Muscle of leg (tissue), 11 donors: ENCODE measurements around the gene SPACA6. TPM values are rescaled to one million over a fixed set of nuclear protein-coding genes. Genes with fewer than 3 reads are reported as not detected.

ENCODE experiments used
- DNase-seq: peaks from one replicate; pipeline ENCODE4 v3.0.0; 2013
- H3K27ac ChIP-seq: one replicate; pipeline ENCODE4 v1.5.1; 2013; ENCODE audit warnings: mild to moderate bottlenecking, low read length, control low read depth
- H3K27me3 ChIP-seq: one replicate; pipeline ENCODE4 v1.6.1; 2013; ENCODE audit warnings: low read length; ENCODE audit not compliant: control insufficient read depth, insufficient read depth
- H3K36me3 ChIP-seq: one replicate; pipeline ENCODE4 v1.6.1; 2013; ENCODE audit warnings: low read length; ENCODE audit not compliant: control insufficient read depth, insufficient read depth
- H3K4me1 ChIP-seq: one replicate; pipeline ENCODE4 v1.6.1; 2013; ENCODE audit warnings: low read length; ENCODE audit not compliant: control insufficient read depth, insufficient read depth
- H3K4me3 ChIP-seq: one replicate; pipeline ENCODE4 v1.5.1; 2013; ENCODE audit warnings: low read length, control low read depth
- H3K9me3 ChIP-seq: replicated peaks from 2 replicates; pipeline ENCODE4 v1.6.1; 2013; ENCODE audit warnings: low read depth, low read length; ENCODE audit not compliant: control insufficient read depth
- WGBS: methylation state at CpG from one replicate; pipeline ENCODE4 v1.1.5; 2013; ENCODE audit warnings: missing lambda C conversion rate; ENCODE audit not compliant: insufficient coverage; 5-methylcytosine and 5-hydroxymethylcytosine counted together
- polyA plus RNA-seq, 8 donors: library from polyadenylated mRNA; unstranded; fragments of 120-200 nt; gene quantifications; one replicate each; pipeline versions ENCODE4 v1.2.1 to v1.2.3, GENCODE V29; 2013; ENCODE audit warnings: inconsistent platforms in 1 of 8, low replicate concordance in 1 of 8; ENCODE audit not compliant: insufficient read length in 8 of 8, insufficient read depth in 1 of 8
- total RNA-seq: library from RNA; stranded (reverse); fragments of 120-200 nt; gene quantifications from one replicate; pipeline ENCODE4 v1.2.4, GENCODE V29; 2013

Gene SPACA6
- total and polyA plus RNA-seq, 9 donors, result 6.1 to 15.2 (median 9.7) TPM

- DNase-seq, result no peak
- Histone ChIP-seq H3K27ac (peak overlapping the region; percentile 92), H3K27me3 (peaks cover 3% of the 10 kb centered on the region), H3K4me1 (peaks cover 28% of the 10 kb centered on the region), H3K36me3 (peaks cover 47% of the 10 kb centered on the region), H3K4me3 (peak overlapping the region; percentile 73), H3K9me3 (no peaks in the 10 kb centered on the region)
- WGBS, result 45% methylated on average over 2 of the region's 4 CpGs
These were observed 11.5 kb downstream of the SPACA6 start for GRCh38 chr19:51704626-51705025.

- H3K4me3 ChIP-seq, result no peak overlapping the region
- DNase-seq, result no peak
- 95% methylated on average over 4 of the region's 4 CpGs for WGBS
- H3K36me3 ChIP-seq, result peaks cover 34% of the 10 kb centered on the region
- no peak overlapping the region for H3K27ac ChIP-seq
- H3K9me3 ChIP-seq, result no peaks in the 10 kb centered on the region
- H3K27me3 ChIP-seq, result peaks cover 3% of the 10 kb centered on the region
- H3K4me1 ChIP-seq, result peaks cover 28% of the 10 kb centered on the region
These were observed 13.2 kb downstream of the SPACA6 start for GRCh38 chr19:51706296-51706695.

GRCh38 chr19:51706885-51707284, 13.8 kb downstream of the SPACA6 start:
- H3K4me1 ChIP-seq, result peaks cover 26% of the 10 kb centered on the region
- no peak overlapping the region for H3K4me3 ChIP-seq
- peaks cover 3% of the 10 kb centered on the region for H3K27me3 ChIP-seq
- 80% methylated on average over 1 of the region's 3 CpGs for whole genome bisulfite sequencing
- no peaks in the 10 kb centered on the region for H3K9me3 ChIP-seq
- peaks cover 29% of the 10 kb centered on the region for H3K36me3 ChIP-seq
- H3K27ac ChIP-seq, result no peak overlapping the region
- no peak for DNase-seq

- no peaks in the 10 kb centered on the region for H3K9me3 ChIP-seq
- 60% methylated on average over 4 of the region's 4 CpGs for WGBS
- peaks cover 27% of the 10 kb centered on the region for H3K36me3 ChIP-seq
- H3K27me3 ChIP-seq, result no peaks in the 10 kb centered on the region
- no peak overlapping the region for H3K4me3 ChIP-seq
- no peak overlapping the region for H3K27ac ChIP-seq
- no peak for DNase-seq
- H3K4me1 ChIP-seq, result peaks cover 6% of the 10 kb centered on the region
These were observed 15.7 kb downstream of the SPACA6 start for GRCh38 chr19:51708811-51709210.

GRCh38 chr19:51709575-51709974, 16.4 kb downstream of the SPACA6 start:
- WGBS, result 64% methylated on average over 6 of the region's 6 CpGs

GRCh38 chr19:51710163-51710562, 17.0 kb downstream of the SPACA6 start:
- no peak overlapping the region for H3K4me3 ChIP-seq
- H3K9me3 ChIP-seq, result no peaks in the 10 kb centered on the region
- peaks cover 3% of the 10 kb centered on the region for H3K27me3 ChIP-seq
- H3K36me3 ChIP-seq, result peaks cover 25% of the 10 kb centered on the region
- H3K4me1 ChIP-seq, result no peaks in the 10 kb centered on the region
- H3K27ac ChIP-seq, result no peak overlapping the region
- 64% methylated on average over 2 of the region's 2 CpGs for WGBS
- DNase-seq, result no peak

More at GRCh38 chr19:51709575-51709974, 16.4 kb downstream of the SPACA6 start:
- H3K4me1 ChIP-seq, result peaks cover 3% of the 10 kb centered on the region
- H3K36me3 ChIP-seq, result peaks cover 27% of the 10 kb centered on the region
- no peaks in the 10 kb centered on the region for H3K27me3 ChIP-seq
- no peak overlapping the region for H3K27ac ChIP-seq
- no peak for DNase-seq
- H3K4me3 ChIP-seq, result no peak overlapping the region
- no peaks in the 10 kb centered on the region for H3K9me3 ChIP-seq

GRCh38 chr19:51711702-51712101, 18.6 kb downstream of the SPACA6 start:
- peaks cover 8% of the 10 kb centered on the region for H3K27me3 ChIP-seq
- no CpG with 5 or more reads among the region's 1 CpG for WGBS
- no peak overlapping the region for H3K27ac ChIP-seq
- no peak for DNase-seq
- no peaks in the 10 kb centered on the region for H3K4me1 ChIP-seq
- H3K4me3 ChIP-seq, result no peak overlapping the region
- H3K36me3 ChIP-seq, result peaks cover 12% of the 10 kb centered on the region
- no peaks in the 10 kb centered on the region for H3K9me3 ChIP-seq

- Histone ChIP-seq H3K4me1 (no peaks in the 10 kb centered on the region), H3K27ac (no peak overlapping the region), H3K36me3 (peaks cover 5% of the 10 kb centered on the region), H3K9me3 (no peaks in the 10 kb centered on the region), H3K27me3 (peaks cover 14% of the 10 kb centered on the region), H3K4me3 (no peak overlapping the region)
- DNase-seq, result no peak
- 91% methylated on average over 3 of the region's 9 CpGs for WGBS
These were observed 19.4 kb downstream of the SPACA6 start for GRCh38 chr19:51712461-51713081.

GRCh38 chr19:51713319-51714285, 20.5 kb downstream of the SPACA6 start:
- no peak overlapping the region for H3K4me3 ChIP-seq
- 87% methylated on average over 70 of the region's 74 CpGs for WGBS
- no peaks in the 10 kb centered on the region for H3K4me1 ChIP-seq
- no peak overlapping the region for H3K27ac ChIP-seq
- peaks cover 23% of the 10 kb centered on the region for H3K27me3 ChIP-seq
- no peak for DNase-seq
- no peaks in the 10 kb centered on the region for H3K9me3 ChIP-seq
- H3K36me3 ChIP-seq, result no peaks in the 10 kb centered on the region

- WGBS, result 33% methylated on average over 3 of the region's 3 CpGs
- H3K27me3 ChIP-seq, result peaks cover 34% of the 10 kb centered on the region
These were observed 21.7 kb downstream of the SPACA6 start for GRCh38 chr19:51714848-51715247.

More at GRCh38 chr19:51714848-51715247, 21.7 kb downstream of the SPACA6 start:
- H3K4me3 ChIP-seq, result no peak overlapping the region
- no peaks in the 10 kb centered on the region for H3K9me3 ChIP-seq
- no peaks in the 10 kb centered on the region for H3K4me1 ChIP-seq
- H3K36me3 ChIP-seq, result no peaks in the 10 kb centered on the region
- DNase-seq, result no peak
- no peak overlapping the region for H3K27ac ChIP-seq
